Esophagus muscularis mucosa (tissue), 4 donors: ENCODE data around the gene SARNP.

ENCODE experiments used
- EP300 ChIP-seq: sonication (generic); formaldehyde crosslinking; IDR thresholded peaks from one replicate; pipeline ENCODE4 v1.6.1; 2017; ENCODE audit warnings: antibody characterized with exemption
- POLR2A ChIP-seq: fragments of 450-650 bp; IDR thresholded peaks from one replicate; pipeline ENCODE4 v1.6.1; 2017; ENCODE audit warnings: antibody characterized with exemption, moderate library complexity, mild to moderate bottlenecking, low read depth
- POLR2AphosphoS5 ChIP-seq, 2 donors: sonication (generic); formaldehyde crosslinking; IDR thresholded peaks; one replicate each; pipeline ENCODE4 v1.6.1; 2017; ENCODE audit warnings: antibody characterized with exemption in 2 of 2
- TF ChIP-seq, protein P1 (sequence below), 3 experiments: fragments of 200-600 bp in 2 of 3; fragments of 450-650 bp in 1 of 3; sonication (generic) in 2 of 3; IDR thresholded peaks; one replicate each; pipeline ENCODE4 v1.5.1; 2017 to 2019; ENCODE audit warnings: antibody characterized with exemption in 3 of 3, mild to moderate bottlenecking in 2 of 3, moderate library complexity in 1 of 3

DNA sequence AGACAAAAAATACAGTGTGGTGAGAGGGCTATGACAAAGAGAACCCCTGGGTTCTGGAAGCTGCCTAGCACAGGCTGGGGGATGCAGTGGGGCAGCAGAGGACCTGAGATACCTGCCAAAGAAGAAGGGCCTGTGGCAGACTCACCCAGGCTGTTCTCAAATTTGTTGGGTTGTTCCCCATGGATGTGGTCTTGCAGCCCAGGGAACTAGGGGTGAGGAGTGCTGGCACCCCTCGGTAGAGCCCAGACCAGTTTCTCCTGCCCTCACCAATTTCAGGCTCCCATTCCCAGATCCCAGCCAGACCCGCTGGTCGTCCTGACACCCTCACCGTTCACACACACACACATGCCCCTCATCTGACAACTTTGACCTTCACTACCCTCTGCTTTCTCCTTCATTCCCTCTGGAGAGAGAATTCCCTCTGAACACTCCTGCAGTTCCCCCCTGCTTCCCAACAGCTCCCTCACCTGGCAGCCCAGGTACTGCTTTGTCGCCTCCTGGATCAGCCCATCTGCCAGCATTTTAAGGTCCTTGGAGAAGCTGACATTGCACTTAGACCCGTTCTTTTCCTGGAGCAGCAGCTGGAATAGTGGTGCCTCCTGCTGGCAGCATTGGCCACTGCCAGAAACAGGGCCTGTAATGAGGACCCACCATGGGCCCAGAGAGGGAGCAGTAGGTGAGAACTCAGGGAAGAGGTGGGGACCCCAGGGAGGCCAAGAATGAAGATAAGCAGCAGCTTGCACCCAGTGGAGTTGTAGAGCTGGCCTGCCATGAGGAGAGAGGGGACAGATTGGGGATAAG is 80.5 kb downstream of the SARNP start:
- TF ChIP-seq, protein P1, sequence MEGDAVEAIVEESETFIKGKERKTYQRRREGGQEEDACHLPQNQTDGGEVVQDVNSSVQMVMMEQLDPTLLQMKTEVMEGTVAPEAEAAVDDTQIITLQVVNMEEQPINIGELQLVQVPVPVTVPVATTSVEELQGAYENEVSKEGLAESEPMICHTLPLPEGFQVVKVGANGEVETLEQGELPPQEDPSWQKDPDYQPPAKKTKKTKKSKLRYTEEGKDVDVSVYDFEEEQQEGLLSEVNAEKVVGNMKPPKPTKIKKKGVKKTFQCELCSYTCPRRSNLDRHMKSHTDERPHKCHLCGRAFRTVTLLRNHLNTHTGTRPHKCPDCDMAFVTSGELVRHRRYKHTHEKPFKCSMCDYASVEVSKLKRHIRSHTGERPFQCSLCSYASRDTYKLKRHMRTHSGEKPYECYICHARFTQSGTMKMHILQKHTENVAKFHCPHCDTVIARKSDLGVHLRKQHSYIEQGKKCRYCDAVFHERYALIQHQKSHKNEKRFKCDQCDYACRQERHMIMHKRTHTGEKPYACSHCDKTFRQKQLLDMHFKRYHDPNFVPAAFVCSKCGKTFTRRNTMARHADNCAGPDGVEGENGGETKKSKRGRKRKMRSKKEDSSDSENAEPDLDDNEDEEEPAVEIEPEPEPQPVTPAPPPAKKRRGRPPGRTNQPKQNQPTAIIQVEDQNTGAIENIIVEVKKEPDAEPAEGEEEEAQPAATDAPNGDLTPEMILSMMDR (IDR thresholded peaks at IDR 0.05) = peak; percentile 64 to 78 (median 73)
- TF ChIP-seq POLR2AphosphoS5 (IDR thresholded peaks at IDR 0.05) = peak in 1 of 2 donors; percentile 47
- TF ChIP-seq EP300 = no peak
- no peak for TF ChIP-seq POLR2A
